ENCODE results near the gene PRKCA. TPM values are rescaled to one million over a fixed set of nuclear protein-coding genes. Genes with fewer than 3 reads are reported as not detected.

PRKCA gene
- total RNA-seq, 3 donors from 2014 or later (not counting 1 experiment from before 2014, with no cell fraction given) = 19.6 to 29.0 (median 20.4) TPM

- ATAC-seq (no peak), DNase-seq (no peak)
- no peaks in the 10 kb centered on the region for H3K9me3 Mint-ChIP-seq
- Histone ChIP-seq H3K4me3 (ENCODE audit: low read length) (no peak overlapping the region), H3K4me1 (ENCODE audit: control insufficient read depth, insufficient read depth, low read length) (peaks cover 13% of the 10 kb centered on the region), H3K27ac (ENCODE audit: low read length) (no peak overlapping the region), H3K9me3 (ENCODE audit: control insufficient read depth, insufficient read depth, low read length) (no peaks in the 10 kb centered on the region), H3K36me3 (ENCODE audit: control insufficient read depth, insufficient read depth, low read length) (peaks cover 3% of the 10 kb centered on the region), H3K27me3 (ENCODE audit: control insufficient read depth, insufficient read depth, low read length) (no peaks in the 10 kb centered on the region)
- no peaks in the 10 kb centered on the region for H3K36me3 Mint-ChIP-seq
- TF ChIP-seq CTCF (IDR thresholded peaks at IDR 0.05) = no peak
- H3K4me1 Mint-ChIP-seq = peaks cover 6 to 19% of the 10 kb centered on the region in 2 donors
- intact Hi-C loops (cut with micrococcal nuclease) = no loop called here
- WGBS (ENCODE audit: insufficient coverage) = 100% methylated on average over 1 of the region's 2 CpGs
- H3K4me3 Mint-ChIP-seq = no peak overlapping the region
- H3K27ac Mint-ChIP-seq = no peak overlapping the region
- no peaks in the 10 kb centered on the region for H3K27me3 Mint-ChIP-seq (ENCODE audit: low read depth in 2 of 2)
Observed at GRCh38 chr17:66307257-66307656, 4.8 kb downstream of the PRKCA start.

- DNase-seq (no peak), ATAC-seq (no peak)
- Histone ChIP-seq H3K4me1 (ENCODE audit: control insufficient read depth, insufficient read depth, low read length) (peaks cover 6% of the 10 kb centered on the region), H3K27me3 (ENCODE audit: control insufficient read depth, insufficient read depth, low read length) (no peaks in the 10 kb centered on the region), H3K4me3 (ENCODE audit: low read length) (no peak overlapping the region), H3K27ac (ENCODE audit: low read length) (no peak overlapping the region), H3K36me3 (ENCODE audit: control insufficient read depth, insufficient read depth, low read length) (peaks cover 3% of the 10 kb centered on the region), H3K9me3 (ENCODE audit: control insufficient read depth, insufficient read depth, low read length) (no peaks in the 10 kb centered on the region)
- 89% methylated on average over 1 of the region's 2 CpGs for WGBS (ENCODE audit: insufficient coverage)
- H3K4me3 Mint-ChIP-seq = no peak overlapping the region
- no peaks in the 10 kb centered on the region for H3K36me3 Mint-ChIP-seq
- no peak overlapping the region for H3K27ac Mint-ChIP-seq
- no peak for TF ChIP-seq CTCF (IDR thresholded peaks at IDR 0.05)
- peaks cover 22 to 26% of the 10 kb centered on the region in 2 donors for H3K4me1 Mint-ChIP-seq
- no peaks in the 10 kb centered on the region for H3K9me3 Mint-ChIP-seq
- intact Hi-C loops (cut with micrococcal nuclease) = no loop called here
- no peaks in the 10 kb centered on the region for H3K27me3 Mint-ChIP-seq (ENCODE audit: low read depth in 2 of 2)
Observed at GRCh38 chr17:66308856-66309255, 6.4 kb downstream of the PRKCA start.

- Histone ChIP-seq H3K27ac (ENCODE audit: low read length) (no peak overlapping the region), H3K4me3 (ENCODE audit: low read length) (no peak overlapping the region), H3K9me3 (ENCODE audit: control insufficient read depth, insufficient read depth, low read length) (no peaks in the 10 kb centered on the region), H3K27me3 (ENCODE audit: control insufficient read depth, insufficient read depth, low read length) (no peaks in the 10 kb centered on the region), H3K36me3 (ENCODE audit: control insufficient read depth, insufficient read depth, low read length) (peaks cover 3% of the 10 kb centered on the region), H3K4me1 (ENCODE audit: control insufficient read depth, insufficient read depth, low read length) (no peaks in the 10 kb centered on the region)
- Mint-ChIP-seq H3K36me3 (no peaks in the 10 kb centered on the region), H3K4me1 (peaks cover 17% of the 10 kb centered on the region in 2 donors), H3K4me3 (no peak overlapping the region), H3K27me3 (ENCODE audit: low read depth in 2 of 2) (no peaks in the 10 kb centered on the region), H3K27ac (no peak overlapping the region), H3K9me3 (no peaks in the 10 kb centered on the region)
- no peak for TF ChIP-seq CTCF (IDR thresholded peaks at IDR 0.05)
- DNase-seq = no peak
- no peak for ATAC-seq
- intact Hi-C loops (cut with micrococcal nuclease) = no loop called here
- 86% methylated on average over 4 of the region's 4 CpGs for WGBS (ENCODE audit: insufficient coverage)
Observed at GRCh38 chr17:66309793-66310192, 7.4 kb downstream of the PRKCA start.

GRCh38 chr17:66310528-66311148, 8.2 kb downstream of the PRKCA start:
- Histone ChIP-seq H3K4me3 (ENCODE audit: low read length) (no peak overlapping the region), H3K36me3 (ENCODE audit: control insufficient read depth, insufficient read depth, low read length) (peaks cover 3% of the 10 kb centered on the region), H3K9me3 (ENCODE audit: control insufficient read depth, insufficient read depth, low read length) (no peaks in the 10 kb centered on the region), H3K27me3 (ENCODE audit: control insufficient read depth, insufficient read depth, low read length) (no peaks in the 10 kb centered on the region), H3K27ac (ENCODE audit: low read length) (no peak overlapping the region), H3K4me1 (ENCODE audit: control insufficient read depth, insufficient read depth, low read length) (no peaks in the 10 kb centered on the region)
- no peak for TF ChIP-seq CTCF (IDR thresholded peaks at IDR 0.05)
- ATAC-seq (no peak), DNase-seq (peak in 1 of 2 donors; percentile 44)
- intact Hi-C loops (cut with micrococcal nuclease) = no loop called here
- Mint-ChIP-seq H3K4me1 (peaks cover 15 to 17% of the 10 kb centered on the region in 2 donors), H3K4me3 (no peak overlapping the region), H3K36me3 (no peaks in the 10 kb centered on the region), H3K27ac (no peak overlapping the region), H3K27me3 (ENCODE audit: low read depth in 2 of 2) (no peaks in the 10 kb centered on the region), H3K9me3 (no peaks in the 10 kb centered on the region)
- 93% methylated on average over 7 of the region's 7 CpGs for WGBS (ENCODE audit: insufficient coverage)
